GM23338 (cell line): ENCODE data around the gene PIM3. TPM values are rescaled to one million over a fixed set of nuclear protein-coding genes. Genes with fewer than 3 reads are reported as not detected.

Experiments used
- ATAC-seq: fragments of 200-7000 bp; cut with Tn5 transposase; 3 replicates; pipeline ENCODE4 v1.9.1; 2020
- DNase-seq: peaks from one replicate; pipeline ENCODE4 v3.0.0-alpha.2; 2015; ENCODE audit warnings: low spot score
- H2AFZ ChIP-seq: fragments of 200-600 bp; sonication (generic); 2 replicates; pipeline ENCODE4 v1.8.0; 2016; ENCODE audit warnings: antibody characterized with exemption, mild to moderate bottlenecking, moderate library complexity
- H3F3A ChIP-seq: fragments of 200-600 bp; sonication (generic); replicated peaks from 2 replicates; pipeline ENCODE4 v1.8.0; 2017; ENCODE audit warnings: antibody characterized with exemption, mixed run types, low read depth
- H3K27ac ChIP-seq: fragments of 200-600 bp; sonication (generic); 2 replicates; pipeline ENCODE4 v1.6.1; 2016; ENCODE audit warnings: low read depth
- H3K27me3 ChIP-seq: fragments of 200-600 bp; sonication (generic); 2 replicates; pipeline ENCODE4 v1.8.0; 2016; ENCODE audit warnings: mild to moderate bottlenecking, mixed run types, moderate library complexity; ENCODE audit not compliant: insufficient read depth
- H3K36me3 ChIP-seq: fragments of 200-600 bp; sonication (generic); 2 replicates; pipeline ENCODE4 v1.8.0; 2016; ENCODE audit warnings: mild to moderate bottlenecking; ENCODE audit not compliant: insufficient read depth
- H3K4me1 ChIP-seq: fragments of 200-600 bp; sonication (generic); 2 replicates; pipeline ENCODE4 v1.8.0; 2016; ENCODE audit warnings: mild to moderate bottlenecking, moderate library complexity; ENCODE audit not compliant: insufficient read depth
- H3K4me2 ChIP-seq: fragments of 200-600 bp; sonication (generic); 2 replicates; pipeline ENCODE4 v1.7.1; 2017; ENCODE audit warnings: mixed run types
- H3K4me3 ChIP-seq: fragments of 200-600 bp; sonication (generic); 2 replicates; pipeline ENCODE4 v1.6.1; 2016; ENCODE audit warnings: mixed run types
- H3K79me2 ChIP-seq: fragments of 200-600 bp; sonication (generic); replicated peaks from 2 replicates; pipeline ENCODE4 v1.8.0; 2017; ENCODE audit warnings: mild to moderate bottlenecking; ENCODE audit not compliant: insufficient read depth
- H3K9me2 ChIP-seq: fragments of 200-600 bp; sonication (generic); 2 replicates; pipeline ENCODE4 v1.8.0; 2017; ENCODE audit not compliant: insufficient read depth
- H4K20me1 ChIP-seq: fragments of 200-600 bp; sonication (generic); replicated peaks from 2 replicates; pipeline ENCODE4 v1.8.0; 2017; ENCODE audit warnings: mild to moderate bottlenecking; ENCODE audit not compliant: insufficient read depth
- H3K27ac Mint-ChIP-seq: 2 replicates; pipeline ENCODE4 v1.8.0; 2020; ENCODE audit warnings: inconsistent platforms, mild to moderate bottlenecking, moderate library complexity, mixed read lengths
- H3K27me3 Mint-ChIP-seq: 3 replicates; pipeline ENCODE4 v1.8.0; 2022; ENCODE audit warnings: low read depth, mild to moderate bottlenecking, moderate library complexity, mixed read lengths, inconsistent platforms; ENCODE audit not compliant: insufficient read depth, poor library complexity
- H3K36me3 Mint-ChIP-seq: 3 replicates; pipeline ENCODE4 v1.8.0; 2021; ENCODE audit warnings: low read depth, mild to moderate bottlenecking, inconsistent platforms, moderate library complexity, mixed read lengths
- H3K4me1 Mint-ChIP-seq: 3 replicates; pipeline ENCODE4 v1.8.0; 2020; ENCODE audit warnings: mild to moderate bottlenecking, inconsistent platforms, mixed read lengths
- H3K4me3 Mint-ChIP-seq: 3 replicates; pipeline ENCODE4 v1.8.0; 2021; ENCODE audit warnings: moderate library complexity, mild to moderate bottlenecking, inconsistent platforms, mixed read lengths
- H3K9me3 Mint-ChIP-seq: 3 replicates; pipeline ENCODE4 v1.8.0; 2020; ENCODE audit warnings: moderate library complexity, mild to moderate bottlenecking, inconsistent platforms, mixed read lengths
- CREB1 ChIP-seq: fragments of 250-450 bp; sonication (Bioruptor Pico); IDR thresholded peaks from 2 replicates; pipeline ENCODE4 v1.5.0; 2020; ENCODE audit warnings: low read depth, mild to moderate bottlenecking, moderate library complexity
- CTCF ChIP-seq, 2 experiments: fragments of 200-600 bp in 1 of 2; sonication (generic) in 1 of 2; conservative IDR thresholded peaks; 2 replicates each; pipeline versions ENCODE4 v1.5.1 to v1.6.1; 2016 to 2017; ENCODE audit warnings: antibody characterized with exemption in 2 of 2, low read depth in 2 of 2, mild to moderate bottlenecking in 2 of 2, moderate library complexity in 1 of 2
- EZH2 ChIP-seq: fragments of 200-600 bp; sonication (generic); IDR thresholded peaks from one replicate; pipeline ENCODE4 v1.8.0; 2017; ENCODE audit warnings: antibody characterized with exemption, mild to moderate bottlenecking, low read depth; ENCODE audit not compliant: unreplicated experiment
- EZH2phosphoT487 ChIP-seq: fragments of 200-600 bp; sonication (generic); IDR thresholded peaks from one replicate; pipeline ENCODE4 v1.8.1; 2018; ENCODE audit warnings: antibody characterized with exemption; ENCODE audit not compliant: unreplicated experiment
- JUNB ChIP-seq: IDR thresholded peaks from one replicate; pipeline ENCODE4 v1.6.1; 2016; ENCODE audit warnings: antibody characterized with exemption; ENCODE audit not compliant: unreplicated experiment
- NANOG ChIP-seq: IDR thresholded peaks from 2 replicates; pipeline ENCODE4 v1.6.1; 2016; ENCODE audit warnings: antibody characterized with exemption, borderline replicate concordance
- POLR2AphosphoS5 ChIP-seq: IDR thresholded peaks from 2 replicates; pipeline ENCODE4 v1.6.1; 2016; ENCODE audit warnings: antibody characterized with exemption, low read depth
- REST ChIP-seq: IDR thresholded peaks from one replicate; pipeline ENCODE4 v1.6.1; 2018; ENCODE audit warnings: antibody characterized with exemption; ENCODE audit not compliant: unreplicated experiment
- STAT1 ChIP-seq: IDR thresholded peaks from one replicate; pipeline ENCODE4 v1.6.1; 2016; ENCODE audit warnings: antibody characterized with exemption; ENCODE audit not compliant: unreplicated experiment
- ZNF114 ChIP-seq: fragments of 250-450 bp; sonication (Bioruptor Pico); IDR thresholded peaks from 2 replicates; pipeline ENCODE4 v1.5.0; 2020; ENCODE audit warnings: mild to moderate bottlenecking, moderate library complexity
- ZNF331 ChIP-seq: fragments of 250-450 bp; sonication (Bioruptor Pico); IDR thresholded peaks from 2 replicates; pipeline ENCODE4 v1.5.0; 2020; ENCODE audit warnings: low read depth, mild to moderate bottlenecking, moderate library complexity
- ZNF462 ChIP-seq: fragments of 250-450 bp; sonication (Bioruptor Pico); IDR thresholded peaks from 2 replicates; pipeline ENCODE4 v1.5.0; 2020; ENCODE audit warnings: mild to moderate bottlenecking, moderate library complexity
- polyA plus RNA-seq: library from polyadenylated mRNA; unstranded; fragments of >200 nt; fragmentation: Nextera tagmentation; extraction: Ambion mirVana; gene quantifications from 2 replicates; pipeline ENCODE4 v1.2.1, GENCODE V29; 2016
- total RNA-seq: library from RNA; depleted of rRNA; stranded (reverse); fragments of >200 nt; shearing (Covaris generic); gene quantifications from 2 replicates; pipeline ENCODE4 v1.2.3, GENCODE V29; 2014
- TF ChIP-seq, protein P1 (sequence below): IDR thresholded peaks from 2 replicates; pipeline ENCODE4 v1.6.1; 2016; ENCODE audit warnings: antibody characterized with exemption

PIM3 gene
- total and polyA plus RNA-seq, 2 experiments from 2014 or later: 17.7 to 37.3 TPM

DNA sequence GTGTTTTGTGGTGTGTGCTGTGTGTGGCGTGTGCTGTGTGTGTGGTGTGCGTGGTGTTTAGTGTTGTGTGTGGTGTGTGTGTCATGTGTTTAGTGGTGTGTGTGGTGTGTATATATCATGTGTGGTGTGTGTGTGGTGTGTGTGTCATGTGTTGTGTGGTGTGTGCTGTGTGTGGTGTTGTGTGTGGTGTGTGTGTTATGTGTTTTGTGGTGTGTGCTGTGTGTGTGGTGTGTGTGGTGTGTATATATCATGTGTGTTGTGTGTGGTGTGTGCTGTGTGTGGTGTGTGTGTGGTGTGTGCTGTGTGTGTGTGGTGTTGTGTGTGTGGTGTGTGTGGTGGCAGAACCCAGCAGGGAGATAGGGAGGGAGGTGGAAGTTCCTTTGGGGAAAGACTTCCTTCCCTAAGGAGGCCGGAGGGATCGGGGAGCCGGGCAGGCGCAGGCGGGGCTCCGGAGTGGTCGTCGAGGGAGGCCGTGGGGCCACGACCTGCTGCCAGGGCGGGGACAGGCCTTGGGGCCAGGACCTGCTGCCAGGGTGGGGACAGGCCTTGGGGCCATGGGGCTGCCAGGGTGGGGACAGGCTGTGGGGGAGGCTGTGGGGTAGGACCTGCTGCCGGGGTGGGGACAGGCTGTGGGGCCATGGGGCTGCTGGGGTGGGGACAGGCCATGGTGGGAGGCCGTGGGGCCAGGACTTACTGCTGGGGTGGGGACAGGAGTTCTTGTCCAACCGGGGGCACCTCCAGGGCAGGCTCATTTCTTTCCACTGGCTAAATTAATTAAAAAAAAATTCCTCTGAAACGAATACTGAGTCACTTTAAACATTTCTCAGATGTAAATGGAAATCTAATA, 15.2 kb downstream of the PIM3 start:
- Mint-ChIP-seq H3K27ac (no peak overlapping the region; the same call in 1 of the 2 replicates), H3K27me3 (peaks cover 7% of the 10 kb centered on the region), H3K4me3 (no peak overlapping the region), H3K36me3 (peaks cover 7% of the 10 kb centered on the region), H3K9me3 (peaks cover 8% of the 10 kb centered on the region), H3K4me1 (peaks cover 5% of the 10 kb centered on the region; the same call in 2 of the 3 replicates)
- Histone ChIP-seq H3K79me2 (no peaks in the 10 kb centered on the region), H3K36me3 (no peaks in the 10 kb centered on the region), H3K27ac (no peak overlapping the region), H3K9me2 (no peaks in the 10 kb centered on the region), H3F3A (peaks cover 10% of the 10 kb centered on the region; the same call in 1 of the 2 replicates), H3K4me3 (no peak overlapping the region), H3K4me2 (no peak overlapping the region), H3K27me3 (peaks cover 24% of the 10 kb centered on the region), H2AFZ (no peak overlapping the region), H4K20me1 (no peaks in the 10 kb centered on the region), H3K4me1 (no peaks in the 10 kb centered on the region)
- TF ChIP-seq REST (no peak), JUNB (no peak), POLR2AphosphoS5 (no peak), NANOG (no peak), CTCF (conservative IDR thresholded peaks at IDR 0.05; ENCODE audit: low read depth in 2 of 2) (no peak), ZNF462 (no peak), STAT1 (no peak), ZNF331 (no peak), EZH2phosphoT487 (no peak), ZNF114 (CRISPR knock-in tag) (no peak), CREB1 (CRISPR knock-in tag) (no peak), EZH2 (no peak)
- TF ChIP-seq, protein P1, sequence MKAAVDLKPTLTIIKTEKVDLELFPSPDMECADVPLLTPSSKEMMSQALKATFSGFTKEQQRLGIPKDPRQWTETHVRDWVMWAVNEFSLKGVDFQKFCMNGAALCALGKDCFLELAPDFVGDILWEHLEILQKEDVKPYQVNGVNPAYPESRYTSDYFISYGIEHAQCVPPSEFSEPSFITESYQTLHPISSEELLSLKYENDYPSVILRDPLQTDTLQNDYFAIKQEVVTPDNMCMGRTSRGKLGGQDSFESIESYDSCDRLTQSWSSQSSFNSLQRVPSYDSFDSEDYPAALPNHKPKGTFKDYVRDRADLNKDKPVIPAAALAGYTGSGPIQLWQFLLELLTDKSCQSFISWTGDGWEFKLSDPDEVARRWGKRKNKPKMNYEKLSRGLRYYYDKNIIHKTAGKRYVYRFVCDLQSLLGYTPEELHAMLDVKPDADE: no peak
- ATAC-seq (peak; percentile 16), DNase-seq (peak; percentile 67)
